ENCODE data around the gene RPL12.

GRCh38 chr9:127448112-127448805 is 2.9 kb downstream of the RPL12 start:
- no peak for TF ChIP-seq CTCF (optimal IDR thresholded peaks at IDR 0.05 in 1 of 3, IDR thresholded peaks at IDR 0.05 in 1 of 3, conservative IDR thresholded peaks at IDR 0.05 in 1 of 3; ENCODE audit: extremely low read depth in 1 of 3, insufficient read depth in 2 of 3, low read length in 3 of 3)
- TF ChIP-seq EZH2 (IDR thresholded peaks at IDR 0.05; ENCODE audit: low read length): no peak
